Activated CD8-positive, alpha-beta memory T cell treated with anti-CD3 and anti-CD28 coated beads for 24 hours (primary cell): ENCODE data around the gene NAE1.
"Not testable (repeated sequence)": the region's sequence is repeated elsewhere in the genome, so short reads cannot be mapped to it uniquely, and the experiment has no call there.

ENCODE experiments used
- DNase-seq: peaks from one replicate; pipeline ENCODE4 v3.0.0-alpha.2; 2020

Gene NAE1

GRCh38 chr16:66800856-66801255 lies 29.9 kb downstream of the NAE1 start:
- DNase-seq, result no peak

- no peak for DNase-seq
These were observed 32.6 kb downstream of the NAE1 start for GRCh38 chr16:66798161-66798560.

GRCh38 chr16:66793984-66794383 lies 36.8 kb downstream of the NAE1 start:
- not testable (repeated sequence) for DNase-seq

GRCh38 chr16:66790130-66790733 lies 40.5 kb downstream of the NAE1 start:
- no peak for DNase-seq

GRCh38 chr16:66787427-66787826 lies 43.3 kb downstream of the NAE1 start:
- DNase-seq, result no peak

- DNase-seq, result no peak
These were observed 44.2 kb downstream of the NAE1 start for GRCh38 chr16:66786551-66786950.

GRCh38 chr16:66776457-66776856 lies 54.3 kb downstream of the NAE1 start:
- DNase-seq, result no peak

GRCh38 chr16:66774981-66775380 lies 55.8 kb downstream of the NAE1 start:
- no peak for DNase-seq

- DNase-seq, result no peak
These were observed 72.7 kb downstream of the NAE1 start for GRCh38 chr16:66758086-66758485.

GRCh38 chr16:66754819-66755218 lies 76.0 kb downstream of the NAE1 start:
- no peak for DNase-seq

- no peak for DNase-seq
These were observed 76.6 kb downstream of the NAE1 start for GRCh38 chr16:66754211-66754610.

GRCh38 chr16:66752958-66753357 lies 77.8 kb downstream of the NAE1 start:
- DNase-seq, result no peak
